HG03571 (cell line): Measurements from ENCODE around the gene HSBP1.

Experiments used
- ATAC-seq: cut with Tn5 transposase; IDR thresholded peaks from one replicate; pipeline ENCODE4 v1.9.1; 2021; ENCODE audit not compliant: unreplicated experiment

HSBP1 gene

GRCh38 chr16:83802554-83803205, 5.1 kb upstream of the HSBP1 start:
- ATAC-seq: no peak

GRCh38 chr16:83803811-83804210, 4.0 kb upstream of the HSBP1 start:
- no peak for ATAC-seq

- ATAC-seq: no peak
Observed at GRCh38 chr16:83804366-83804765, 3.4 kb upstream of the HSBP1 start.

- ATAC-seq: no peak
Observed at GRCh38 chr16:83806036-83806435, 1.7 kb upstream of the HSBP1 start.

GRCh38 chr16:83806731-83807130, 1.0 kb upstream of the HSBP1 start:
- no peak for ATAC-seq

- peak; percentile 3 for ATAC-seq
Observed at GRCh38 chr16:83807327-83807709, 460 bp upstream of the HSBP1 start.

- peak; percentile 12 for ATAC-seq
Observed at GRCh38 chr16:83808573-83809014, 816 bp downstream of the HSBP1 start.

GRCh38 chr16:83809092-83809491, 1.3 kb downstream of the HSBP1 start:
- no peak for ATAC-seq

GRCh38 chr16:83810901-83811300, 3.1 kb downstream of the HSBP1 start:
- no peak for ATAC-seq

GRCh38 chr16:83813823-83814658, 6.3 kb downstream of the HSBP1 start:
- no peak for ATAC-seq

GRCh38 chr16:83814659-83814985, 6.8 kb downstream of the HSBP1 start:
- ATAC-seq: no peak

GRCh38 chr16:83817022-83817421, 9.2 kb downstream of the HSBP1 start:
- ATAC-seq: no peak

- no peak for ATAC-seq
Observed at GRCh38 chr16:83818276-83818675, 10.5 kb downstream of the HSBP1 start.

GRCh38 chr16:83819361-83819760, 11.6 kb downstream of the HSBP1 start:
- no peak for ATAC-seq

- ATAC-seq: no peak
Observed at GRCh38 chr16:83826146-83826913, 18.6 kb downstream of the HSBP1 start.

- no peak for ATAC-seq
Observed at GRCh38 chr16:83830091-83830768, 22.5 kb downstream of the HSBP1 start.

- no peak for ATAC-seq
Observed at GRCh38 chr16:83830769-83831455, 23.1 kb downstream of the HSBP1 start.

- ATAC-seq: no peak
Observed at GRCh38 chr16:83831456-83831987, 23.7 kb downstream of the HSBP1 start.

GRCh38 chr16:83833921-83834320, 26.1 kb downstream of the HSBP1 start:
- no peak for ATAC-seq
